PFSK-1 (cell line): ENCODE data around the gene FEM1A.

Experiments
- FOXP2 ChIP-seq: optimal IDR thresholded peaks from 2 replicates; pipeline ENCODE3; 2011; ENCODE audit warnings: borderline replicate concordance, control low read depth, inconsistent platforms; ENCODE audit not compliant: insufficient read depth; ENCODE audit errors: extremely low read length, extremely low read depth
- POLR2AphosphoS5 ChIP-seq: IDR thresholded peaks from 2 replicates; pipeline ENCODE4 v1.6.1; 2012; ENCODE audit warnings: low read depth, mild to moderate bottlenecking, control low read depth, low read length, moderate library complexity
- REST ChIP-seq, 2 experiments: IDR thresholded peaks; 2 replicates each; pipeline versions ENCODE4 v1.6.1 to v1.8.0; 2011 to 2012; ENCODE audit warnings: low read depth in 2 of 2, low read length in 2 of 2, control low read depth in 1 of 2, inconsistent platforms in 1 of 2, mild to moderate bottlenecking in 1 of 2, moderate library complexity in 1 of 2; ENCODE audit not compliant: insufficient read depth in 1 of 2
- SIN3A ChIP-seq: IDR thresholded peaks from 2 replicates; pipeline ENCODE4 v1.6.1; 2012; ENCODE audit warnings: mild to moderate bottlenecking, low read length, moderate library complexity, borderline replicate concordance; ENCODE audit not compliant: insufficient read depth
- TAF1 ChIP-seq: IDR thresholded peaks from 2 replicates; pipeline ENCODE4 v1.6.1; 2012; ENCODE audit warnings: low read length, control low read depth, borderline replicate concordance; ENCODE audit not compliant: insufficient read depth

The FEM1A gene

GRCh38 chr19:4768934-4769777 is 22.4 kb upstream of the FEM1A start:
- TF ChIP-seq POLR2AphosphoS5 (no peak), FOXP2 (no peak), TAF1 (peak; percentile 53; the same call in 1 of the 2 replicates), SIN3A (peak; percentile 100), REST (IDR thresholded peaks at IDR 0.05; ENCODE audit: insufficient read depth in 1 of 2, low read depth in 2 of 2, low read length in 2 of 2) (peak; percentile 99 to 100)

- TF ChIP-seq SIN3A, result no peak
These were observed 19.0 kb upstream of the FEM1A start for GRCh38 chr19:4772566-4772965.

GRCh38 chr19:4773047-4773640 is 18.4 kb upstream of the FEM1A start:
- TF ChIP-seq TAF1, result no peak
- no peak for TF ChIP-seq FOXP2
- TF ChIP-seq REST (IDR thresholded peaks at IDR 0.05; ENCODE audit: insufficient read depth in 1 of 2, low read depth in 2 of 2, low read length in 2 of 2), result 0 out of 4 replicates have a peak, but pooled peaks of 1 of the 2 experiments have one; percentile 30

- no peak for TF ChIP-seq FOXP2
- no peak for TF ChIP-seq POLR2AphosphoS5
- no peak for TF ChIP-seq TAF1
- TF ChIP-seq REST (IDR thresholded peaks at IDR 0.05; ENCODE audit: insufficient read depth in 1 of 2, low read depth in 2 of 2, low read length in 2 of 2), result no peak
- no peak for TF ChIP-seq SIN3A
These were observed 17.4 kb upstream of the FEM1A start for GRCh38 chr19:4774136-4774535.

GRCh38 chr19:4775627-4776152 is 15.8 kb upstream of the FEM1A start:
- TF ChIP-seq POLR2AphosphoS5 (no peak), TAF1 (no peak), SIN3A (no peak), FOXP2 (no peak), REST (IDR thresholded peaks at IDR 0.05; ENCODE audit: insufficient read depth in 1 of 2, low read depth in 2 of 2, low read length in 2 of 2) (no peak)
